H1 (cell line): ENCODE results near the gene PTPRO.

ENCODE experiments used
- BRCA1 ChIP-seq: IDR thresholded peaks from 2 replicates; pipeline ENCODE4 v1.6.1; 2012; ENCODE audit warnings: low read depth, low read length, improper control_type of control experiment
- CHD7 ChIP-seq: fragments of 300-600 bp; sonication (generic); IDR thresholded peaks from 2 replicates; pipeline ENCODE4 v1.7.1; 2012; ENCODE audit warnings: low read length, moderate library complexity, mild to moderate bottlenecking, inconsistent platforms; ENCODE audit not compliant: insufficient replicate concordance
- CREB1 ChIP-seq: IDR thresholded peaks from 2 replicates; pipeline ENCODE4 v1.6.1; 2012; ENCODE audit warnings: inconsistent platforms
- CTCF ChIP-seq, 3 experiments: IDR thresholded peaks; 1 replicate in 2 of 3; 2 replicates in 1 of 3; pipeline versions ENCODE4 v1.5.1 to v1.6.1; 2011; ENCODE audit warnings: low read length in 3 of 3, mild to moderate bottlenecking in 3 of 3, inconsistent platforms in 2 of 3, low read depth in 1 of 3, moderate library complexity in 1 of 3; ENCODE audit not compliant: insufficient read depth in 1 of 3; ENCODE audit errors: control extremely low read depth in 1 of 3
- EGR1 ChIP-seq: IDR thresholded peaks from 2 replicates; pipeline ENCODE4 v1.6.1; 2011; ENCODE audit warnings: low read depth, low read length, borderline replicate concordance
- EP300 ChIP-seq, 2 experiments: IDR thresholded peaks; 1 replicate in 1 of 2; 2 replicates in 1 of 2; pipeline ENCODE4 v1.6.1; 2011 to 2012; ENCODE audit warnings: low read depth in 2 of 2, low read length in 2 of 2, mild to moderate bottlenecking in 2 of 2, borderline replicate concordance in 1 of 2, inconsistent platforms in 1 of 2, moderate library complexity in 1 of 2
- EZH2 ChIP-seq: fragments of 200-600 bp; sonication (generic); IDR thresholded peaks from 2 replicates; pipeline ENCODE4 v1.7.1; 2012; ENCODE audit warnings: low read depth, mild to moderate bottlenecking, moderate library complexity, low read length, inconsistent platforms; ENCODE audit not compliant: severe bottlenecking
- GABPA ChIP-seq: IDR thresholded peaks from 2 replicates; pipeline ENCODE4 v1.6.1; 2011; ENCODE audit warnings: mild to moderate bottlenecking, low read length, moderate library complexity, borderline replicate concordance; ENCODE audit not compliant: insufficient read depth
- POLR2A ChIP-seq, 2 experiments: IDR thresholded peaks; 1 replicate in 1 of 2; 2 replicates in 1 of 2; pipeline ENCODE4 v1.6.1; 2011; ENCODE audit warnings: low read depth in 2 of 2, low read length in 2 of 2, mild to moderate bottlenecking in 2 of 2; ENCODE audit errors: control extremely low read depth in 1 of 2
- SP2 ChIP-seq: IDR thresholded peaks from 2 replicates; pipeline ENCODE4 v1.6.1; 2012; ENCODE audit warnings: mild to moderate bottlenecking, low read length, inconsistent platforms
- SUZ12 ChIP-seq: fragments of 200-600 bp; sonication (generic); IDR thresholded peaks from 2 replicates; pipeline ENCODE4 v1.6.1; 2012; ENCODE audit warnings: mild to moderate bottlenecking, inconsistent platforms, low read length, moderate library complexity, mixed read lengths
- TAF1 ChIP-seq: IDR thresholded peaks from 2 replicates; pipeline ENCODE4 v1.6.1; 2011; ENCODE audit warnings: mild to moderate bottlenecking, low read depth, low read length
- YY1 ChIP-seq: IDR thresholded peaks from 2 replicates; pipeline ENCODE4 v1.6.1; 2011; ENCODE audit warnings: low read depth, mild to moderate bottlenecking, low read length

GRCh38 chr12:15555446-15555845, 233.1 kb downstream of the PTPRO start:
- no peak for TF ChIP-seq POLR2A (IDR thresholded peaks at IDR 0.05; ENCODE audit: control extremely low read depth in 1 of 2, low read depth in 2 of 2, low read length in 2 of 2)
- TF ChIP-seq CREB1 = no peak
- TF ChIP-seq EGR1 = no peak
- no peak for TF ChIP-seq YY1
- TF ChIP-seq BRCA1 = no peak
- no peak for TF ChIP-seq SP2
- no peak for TF ChIP-seq EP300 (IDR thresholded peaks at IDR 0.05; ENCODE audit: borderline replicate concordance in 1 of 2, low read depth in 2 of 2, low read length in 2 of 2)
- no peak for TF ChIP-seq CTCF (IDR thresholded peaks at IDR 0.05; ENCODE audit: control extremely low read depth in 1 of 3, insufficient read depth in 1 of 3, low read depth in 1 of 3, low read length in 3 of 3)
- no peak for TF ChIP-seq EZH2
- no peak for TF ChIP-seq TAF1
- TF ChIP-seq SUZ12 = no peak
- TF ChIP-seq GABPA = no peak
- no peak for TF ChIP-seq CHD7
